PC-9 (cell line): ENCODE results near the gene GPSM1.

Source experiments
- CTCF ChIP-seq: fragments of 200-600 bp; sonication (generic); conservative IDR thresholded peaks from 2 replicates; pipeline ENCODE4 v1.6.1; 2017; ENCODE audit warnings: mixed run types, antibody characterized with exemption, mild to moderate bottlenecking, moderate library complexity
- EZH2 ChIP-seq: fragments of 200-600 bp; sonication (generic); IDR thresholded peaks from 2 replicates; pipeline ENCODE4 v1.8.0; 2017; ENCODE audit warnings: antibody characterized with exemption, low read depth

GRCh38 chr9:136361047-136361753 is 33.9 kb downstream of the GPSM1 start:
- TF ChIP-seq CTCF (no peak), EZH2 (no peak)
